Caki2 (cell line): Measurements from ENCODE around the gene PRKCI. TPM values are rescaled to one million over a fixed set of nuclear protein-coding genes. Genes with fewer than 3 reads are reported as not detected.
"Not testable (repeated sequence)": the region's sequence is repeated elsewhere in the genome, so short reads cannot be mapped to it uniquely, and the experiment has no call there.

Experiments
- DNase-seq: peaks from one replicate; pipeline ENCODE4 v3.0.0-alpha.2; 2015; ENCODE audit warnings: low read depth
- in situ Hi-C: cut with HindIII; loops from 2 replicates; pipeline ENCODE4 v1.10.0; 2016; ENCODE audit warnings: low sequenced_read_pairs, low pct_unique_long_range_greater_than_20kb, mixed read lengths
- total RNA-seq: library from RNA; depleted of rRNA; stranded (reverse); fragments of >200 nt; shearing (Covaris generic); gene quantifications from 2 replicates; pipeline ENCODE4 v1.2.3, GENCODE V29; 2014; ENCODE audit warnings: low replicate concordance

PRKCI gene
- total RNA-seq, 1 experiment from 2014 or later = 72.9 TPM

GRCh38 chr3:170219850-170220249 lies 2.4 kb upstream of the PRKCI start:
- no peak for DNase-seq
- in situ Hi-C loops = no loop called here

DNA sequence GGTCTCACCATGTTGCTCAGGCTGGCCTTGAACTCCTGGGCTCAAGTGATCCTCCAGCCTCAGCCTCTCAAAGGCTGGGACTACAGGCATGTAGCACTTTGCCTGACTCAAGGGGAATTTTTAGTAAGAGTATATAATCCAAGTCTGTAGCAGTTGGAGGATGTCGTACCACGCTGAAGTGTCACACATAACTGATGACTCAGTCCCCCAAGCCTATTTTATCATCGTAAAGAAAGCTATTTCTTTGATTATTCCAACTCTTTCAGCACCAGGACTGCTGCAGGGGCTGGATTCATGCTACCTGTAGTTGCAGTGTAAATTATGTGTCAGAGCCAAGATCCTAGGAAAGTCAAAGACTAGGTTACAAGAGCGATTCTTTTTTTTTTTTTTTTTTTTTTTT lies 1.4 kb upstream of the PRKCI start:
- DNase-seq = peak; percentile 70
- in situ Hi-C loops = no loop called here

DNA sequence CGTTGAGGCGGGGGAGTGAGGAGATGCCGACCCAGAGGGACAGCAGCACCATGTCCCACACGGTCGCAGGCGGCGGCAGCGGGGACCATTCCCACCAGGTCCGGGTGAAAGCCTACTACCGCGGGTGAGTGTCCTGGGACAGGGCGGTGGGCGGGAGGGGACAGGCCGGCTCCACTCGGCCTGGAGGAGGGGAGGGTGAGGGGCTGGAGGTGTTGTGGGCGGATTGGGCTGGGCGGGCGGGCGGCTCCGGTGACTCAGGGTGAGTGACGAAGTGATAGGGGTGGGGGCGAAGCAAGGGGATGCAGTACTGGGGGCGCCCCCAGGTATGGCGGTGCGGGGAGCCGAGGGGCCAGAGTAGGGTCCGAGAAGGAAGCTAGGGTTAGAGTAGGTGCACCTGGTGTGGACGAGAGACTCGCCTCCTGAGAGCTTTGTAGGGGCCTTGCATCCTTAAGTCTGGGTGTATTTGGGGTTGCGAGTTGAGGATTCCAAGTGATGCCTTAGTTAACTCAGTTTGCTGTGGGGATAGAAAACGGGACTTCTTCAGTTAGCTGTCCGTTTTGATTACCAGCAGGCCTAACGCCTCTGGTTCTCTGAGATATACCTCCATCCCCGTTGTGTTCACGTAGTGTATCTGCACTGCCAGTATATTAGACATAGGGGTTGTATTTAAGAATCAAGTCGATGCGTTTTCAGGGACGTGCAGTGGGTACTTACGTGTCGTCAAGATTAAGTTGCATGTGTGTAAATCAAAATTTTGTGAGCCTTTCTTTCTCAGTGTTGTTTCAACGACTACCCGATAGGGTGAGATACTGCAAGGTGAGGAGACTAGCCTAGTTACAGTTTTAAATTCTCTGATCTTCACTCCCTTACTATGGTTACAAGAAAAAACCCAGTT lies 670 bp downstream of the PRKCI start:
- peak; percentile 64 for DNase-seq
- in situ Hi-C loops = no loop called here

GRCh38 chr3:170225166-170225565 lies 2.9 kb downstream of the PRKCI start:
- in situ Hi-C loops = no loop called here
- no peak for DNase-seq

DNA sequence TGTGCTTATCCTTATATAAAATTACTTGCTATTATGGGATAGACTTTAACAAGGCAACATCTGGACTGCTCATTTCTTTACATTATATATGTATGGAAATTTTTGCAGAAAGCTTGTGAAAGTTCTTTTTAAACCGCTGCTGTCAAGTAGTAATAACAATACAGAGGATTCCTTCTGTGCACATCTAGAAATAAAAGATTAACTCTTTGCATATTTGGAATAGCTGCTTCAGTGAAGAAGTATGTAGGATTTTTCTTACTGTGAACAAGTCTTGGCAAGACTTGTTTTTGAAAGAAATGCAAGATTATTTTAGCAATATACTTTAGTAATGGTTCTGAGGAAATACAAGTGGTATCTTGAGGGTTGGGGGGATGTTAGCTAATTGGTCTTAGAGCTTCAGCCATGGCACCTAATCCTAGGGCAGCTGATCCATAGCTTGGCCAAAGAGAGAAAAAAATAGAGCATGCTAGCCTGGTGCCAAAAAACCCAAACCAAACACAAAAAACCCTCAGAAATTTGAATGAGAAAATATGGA lies 4.3 kb downstream of the PRKCI start:
- no peak for DNase-seq
- in situ Hi-C loops = no loop called here

GRCh38 chr3:170228093-170228766 lies 6.0 kb downstream of the PRKCI start:
- DNase-seq = peak; percentile 39

GRCh38 chr3:170232266-170232665 lies 10.0 kb downstream of the PRKCI start:
- in situ Hi-C loops = no loop called here
- peak; percentile 93 for DNase-seq

More at GRCh38 chr3:170228093-170228766, 6.0 kb downstream of the PRKCI start:
- in situ Hi-C loops = no loop called here

DNA sequence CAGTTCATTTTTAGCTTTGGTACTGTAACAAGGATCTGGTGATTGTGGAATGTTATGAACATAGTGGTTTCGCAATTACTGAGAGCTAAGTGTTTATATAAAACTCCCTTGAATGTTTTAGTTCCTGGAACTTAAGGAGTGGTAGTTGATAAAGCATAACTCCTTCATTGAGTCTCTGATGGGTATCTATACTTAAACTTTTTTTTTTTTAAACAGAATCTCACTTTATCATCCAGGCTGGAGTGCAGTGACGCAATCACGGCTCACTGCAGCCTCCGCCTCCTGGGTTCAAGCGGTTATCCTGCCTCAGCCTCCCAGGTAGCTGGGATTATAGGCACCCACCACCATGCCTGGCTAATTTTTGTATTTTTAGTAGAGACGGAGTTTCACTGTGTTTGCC lies 11.3 kb downstream of the PRKCI start:
- in situ Hi-C loops = no loop called here
- DNase-seq = peak; percentile 80

DNA sequence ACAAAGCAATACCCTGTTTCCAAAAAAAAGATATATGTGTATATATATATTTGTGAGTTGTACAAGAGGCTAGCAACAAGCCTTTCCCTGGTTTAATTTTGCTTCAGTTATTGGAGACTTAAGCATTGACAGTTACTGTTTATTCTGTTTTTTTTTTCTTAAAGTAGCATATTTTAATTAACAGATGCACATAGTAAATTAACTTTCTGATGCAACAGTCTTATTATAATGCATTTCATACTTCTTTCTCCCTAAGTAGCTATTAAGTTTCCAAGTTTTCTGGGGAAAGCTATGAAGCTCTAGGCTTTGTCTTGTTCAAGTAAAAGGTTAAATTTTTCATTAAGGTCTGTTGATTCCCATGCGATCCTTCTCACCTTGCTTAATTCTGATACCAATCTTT lies 17.9 kb downstream of the PRKCI start:
- no peak for DNase-seq
- in situ Hi-C loops = no loop called here

DNA sequence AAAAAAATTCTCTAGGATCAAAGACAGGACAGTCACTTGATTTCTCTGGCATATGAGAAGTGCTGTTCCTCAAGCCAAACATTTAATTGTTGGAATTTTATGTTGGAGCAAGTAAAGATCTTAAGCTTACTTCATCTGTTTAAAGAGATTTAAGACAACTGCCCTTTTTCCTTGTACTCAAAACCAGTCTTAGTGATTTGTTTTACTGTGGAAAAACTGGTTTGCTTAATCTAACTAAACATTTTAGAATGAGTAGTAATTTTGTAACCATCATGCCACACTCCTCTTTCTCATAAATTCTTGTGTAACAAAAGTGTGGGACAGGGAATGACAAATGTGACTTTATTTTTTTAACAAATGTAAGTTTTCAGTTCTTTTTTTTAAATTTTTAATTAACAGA lies 18.4 kb downstream of the PRKCI start:
- in situ Hi-C loops = no loop called here

DNA sequence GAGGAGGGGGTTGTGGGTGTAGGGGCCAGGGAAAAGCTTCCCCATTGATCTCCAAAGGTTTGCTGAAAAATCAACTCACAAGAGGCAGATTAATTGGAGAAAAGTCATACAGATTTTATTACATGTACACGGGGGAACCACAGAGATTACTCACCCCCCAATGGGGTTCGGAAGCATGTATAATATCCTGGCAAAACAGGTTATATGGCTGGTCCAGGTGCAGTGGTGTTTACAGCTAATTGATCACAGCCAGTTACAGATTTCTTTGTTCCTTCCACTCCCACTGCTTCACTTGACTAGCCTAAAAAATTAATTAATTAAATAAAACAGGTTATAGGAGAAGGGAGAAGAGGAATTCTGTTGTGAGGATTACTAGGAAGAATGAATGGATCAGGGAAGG lies 22.4 kb downstream of the PRKCI start:
- in situ Hi-C loops = no loop called here
- DNase-seq = no peak

More for the DNA sequence above, 18.4 kb downstream of the PRKCI start:
- no peak for DNase-seq

DNA sequence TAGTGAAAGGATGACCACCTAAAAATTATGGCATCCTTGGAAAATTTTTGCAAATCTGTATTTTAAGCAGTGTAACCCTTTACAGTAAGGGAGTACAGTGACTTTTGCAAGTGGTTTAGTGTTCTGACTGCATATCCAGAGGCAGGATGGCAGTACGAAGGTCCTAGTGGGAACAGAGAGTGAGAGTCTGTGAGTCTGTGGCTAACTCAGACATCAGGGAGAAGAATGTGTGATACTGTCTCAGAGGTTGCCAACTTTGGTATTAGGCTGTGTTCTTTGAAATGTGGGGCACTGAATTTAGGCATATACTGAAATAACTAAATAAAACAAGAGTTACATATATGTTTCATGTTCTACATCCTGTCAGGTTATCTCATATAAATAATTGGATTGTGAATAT lies 25.7 kb downstream of the PRKCI start:
- in situ Hi-C loops = no loop called here
- no peak for DNase-seq

- in situ Hi-C loops = no loop called here
- no peak for DNase-seq
Observed at GRCh38 chr3:170256597-170256996, 34.4 kb downstream of the PRKCI start.

DNA sequence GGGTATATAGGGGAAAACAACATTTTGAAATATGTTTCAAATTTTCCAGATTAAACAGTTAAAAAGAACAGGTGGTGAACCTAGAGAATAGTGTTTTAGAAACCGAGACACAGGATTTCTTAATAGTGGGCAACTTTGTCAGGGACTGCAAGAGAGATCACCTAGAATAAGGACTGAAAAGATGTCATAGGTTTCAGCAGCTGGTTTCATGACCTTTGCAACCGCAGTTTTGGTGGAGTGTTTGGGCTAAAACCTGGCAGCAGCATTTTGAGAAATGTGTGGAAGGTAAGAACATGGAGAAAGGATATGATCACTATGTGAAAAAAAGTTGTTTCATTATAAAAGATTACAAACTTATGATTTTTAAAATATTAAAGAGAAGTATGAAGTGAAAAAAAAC lies 34.9 kb downstream of the PRKCI start:
- no peak for DNase-seq
- in situ Hi-C loops = no loop called here

GRCh38 chr3:170258105-170258487 lies 35.9 kb downstream of the PRKCI start:
- DNase-seq = no peak
- in situ Hi-C loops = no loop called here

DNA sequence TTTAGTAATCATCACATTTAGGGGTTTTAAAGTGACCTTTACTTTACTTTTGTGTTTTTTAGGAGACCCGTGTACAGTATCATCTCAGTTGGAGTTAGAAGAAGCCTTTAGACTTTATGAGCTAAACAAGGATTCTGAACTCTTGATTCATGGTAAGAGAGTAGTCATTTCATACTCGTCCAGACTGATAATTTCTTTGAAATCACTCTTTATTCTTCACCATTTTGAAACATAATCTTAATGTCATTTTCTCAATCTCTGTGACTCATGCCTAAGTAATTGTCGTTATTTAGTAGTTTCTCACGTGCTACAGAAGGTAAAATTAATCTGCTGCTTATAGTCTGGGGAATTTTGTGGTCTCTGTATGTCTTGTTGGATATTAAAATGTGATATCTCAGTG lies 37.7 kb downstream of the PRKCI start:
- no peak for DNase-seq
- in situ Hi-C loops = no loop called here

GRCh38 chr3:170267793-170268192 lies 45.6 kb downstream of the PRKCI start:
- in situ Hi-C loops = no loop called here
- DNase-seq = no peak

DNA sequence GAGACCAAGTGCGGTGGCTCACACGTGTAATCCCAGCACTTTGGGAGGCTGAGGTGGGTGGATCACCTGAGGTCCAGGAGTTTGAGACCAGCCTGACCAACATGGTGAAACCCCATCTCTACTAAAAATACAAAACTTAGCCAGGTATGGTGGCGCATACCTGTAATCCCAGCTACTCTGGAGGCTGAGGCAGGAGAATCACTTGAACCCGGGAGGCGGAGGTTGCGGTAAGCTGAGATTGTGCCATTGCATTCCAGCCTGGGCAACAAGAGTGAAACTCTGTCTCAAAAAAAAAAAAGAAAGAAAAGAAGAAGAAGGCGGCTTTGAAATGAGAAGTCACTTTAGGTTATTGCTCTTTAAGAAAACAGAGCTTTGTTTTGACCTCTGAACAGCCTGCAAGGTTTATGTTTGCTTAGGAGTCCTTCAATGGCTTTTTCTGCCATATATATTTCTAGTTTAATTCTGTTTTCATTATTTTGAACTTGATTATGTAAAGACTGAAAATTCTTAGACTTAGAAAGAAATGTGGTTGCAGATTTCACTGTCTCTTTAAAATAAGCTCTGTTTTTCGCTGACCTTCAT lies 47.5 kb downstream of the PRKCI start:
- in situ Hi-C loops = not testable (repeated sequence)

DNA sequence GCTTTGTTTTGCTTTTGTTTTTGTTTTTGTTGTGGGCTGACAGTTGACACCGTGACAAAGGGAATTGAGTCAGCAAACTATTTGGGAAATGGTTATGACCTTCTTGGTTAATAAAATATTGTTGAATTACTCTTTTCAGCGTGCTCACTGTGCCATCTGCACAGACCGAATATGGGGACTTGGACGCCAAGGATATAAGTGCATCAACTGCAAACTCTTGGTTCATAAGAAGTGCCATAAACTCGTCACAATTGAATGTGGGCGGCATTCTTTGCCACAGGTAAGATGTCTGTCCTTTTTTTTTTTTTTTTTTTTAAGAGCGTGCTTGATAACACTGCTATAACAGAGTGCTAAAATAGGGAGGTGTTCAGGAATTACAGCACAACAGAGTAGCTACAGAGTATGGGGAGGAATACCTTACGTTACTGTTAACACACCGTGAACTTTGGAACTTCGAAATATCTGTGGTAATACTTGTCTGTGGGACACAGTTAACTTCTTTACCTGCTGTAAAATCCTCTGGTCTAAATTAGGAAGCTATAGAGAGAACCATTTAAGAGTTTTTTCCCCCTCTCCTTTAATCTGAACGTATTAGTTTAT lies 48.2 kb downstream of the PRKCI start:
- in situ Hi-C loops = no loop called here
- no peak for DNase-seq

More for the DNA sequence above, 47.5 kb downstream of the PRKCI start:
- DNase-seq = not testable (repeated sequence)
